Muscle of leg (tissue), 11 donors: ENCODE results near the gene MGAM2. TPM values are rescaled to one million over a fixed set of nuclear protein-coding genes. Genes with fewer than 3 reads are reported as not detected.

ENCODE experiments used
- DNase-seq: peaks from one replicate; pipeline ENCODE4 v3.0.0; 2013
- H3K27ac ChIP-seq: one replicate; pipeline ENCODE4 v1.5.1; 2013; ENCODE audit warnings: mild to moderate bottlenecking, low read length, control low read depth
- H3K27me3 ChIP-seq: one replicate; pipeline ENCODE4 v1.6.1; 2013; ENCODE audit warnings: low read length; ENCODE audit not compliant: control insufficient read depth, insufficient read depth
- H3K36me3 ChIP-seq: one replicate; pipeline ENCODE4 v1.6.1; 2013; ENCODE audit warnings: low read length; ENCODE audit not compliant: control insufficient read depth, insufficient read depth
- H3K4me1 ChIP-seq: one replicate; pipeline ENCODE4 v1.6.1; 2013; ENCODE audit warnings: low read length; ENCODE audit not compliant: control insufficient read depth, insufficient read depth
- H3K4me3 ChIP-seq: one replicate; pipeline ENCODE4 v1.5.1; 2013; ENCODE audit warnings: low read length, control low read depth
- H3K9me3 ChIP-seq: replicated peaks from 2 replicates; pipeline ENCODE4 v1.6.1; 2013; ENCODE audit warnings: low read depth, low read length; ENCODE audit not compliant: control insufficient read depth
- WGBS: methylation state at CpG from one replicate; pipeline ENCODE4 v1.1.5; 2013; ENCODE audit warnings: missing lambda C conversion rate; ENCODE audit not compliant: insufficient coverage; 5-methylcytosine and 5-hydroxymethylcytosine counted together
- polyA plus RNA-seq, 8 donors: library from polyadenylated mRNA; unstranded; fragments of 120-200 nt; gene quantifications; one replicate each; pipeline versions ENCODE4 v1.2.1 to v1.2.3, GENCODE V29; 2013; ENCODE audit warnings: inconsistent platforms in 1 of 8, low replicate concordance in 1 of 8; ENCODE audit not compliant: insufficient read length in 8 of 8, insufficient read depth in 1 of 8
- total RNA-seq: library from RNA; stranded (reverse); fragments of 120-200 nt; gene quantifications from one replicate; pipeline ENCODE4 v1.2.4, GENCODE V29; 2013

The MGAM2 gene
- total and polyA plus RNA-seq, 9 donors = under 0.01 to 2.1 (median 0.06) TPM; not detected in 1

DNA sequence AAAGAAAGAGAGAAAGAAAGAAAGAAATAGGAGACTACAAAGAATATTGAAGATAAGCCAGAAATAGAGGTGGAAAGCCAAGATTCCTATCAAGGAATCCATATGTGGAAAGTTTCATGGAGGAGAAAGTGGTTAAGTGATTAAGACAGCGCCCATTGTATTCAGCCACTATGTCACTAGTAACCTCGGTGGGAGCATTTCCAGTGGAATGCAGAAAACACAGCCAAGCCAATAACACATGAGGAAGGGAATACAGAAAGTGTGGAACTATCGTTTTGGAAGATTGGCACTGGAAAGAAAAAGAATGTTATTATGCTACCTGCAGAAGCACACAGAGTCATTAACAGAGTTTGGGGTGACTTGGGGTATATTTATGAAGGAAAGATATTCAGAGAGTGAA, 2.7 kb downstream of the MGAM2 start:
- Histone ChIP-seq H3K4me3 (no peak overlapping the region), H3K27ac (no peak overlapping the region)
- 60% methylated on average over 3 of the region's 3 CpGs for WGBS

DNA sequence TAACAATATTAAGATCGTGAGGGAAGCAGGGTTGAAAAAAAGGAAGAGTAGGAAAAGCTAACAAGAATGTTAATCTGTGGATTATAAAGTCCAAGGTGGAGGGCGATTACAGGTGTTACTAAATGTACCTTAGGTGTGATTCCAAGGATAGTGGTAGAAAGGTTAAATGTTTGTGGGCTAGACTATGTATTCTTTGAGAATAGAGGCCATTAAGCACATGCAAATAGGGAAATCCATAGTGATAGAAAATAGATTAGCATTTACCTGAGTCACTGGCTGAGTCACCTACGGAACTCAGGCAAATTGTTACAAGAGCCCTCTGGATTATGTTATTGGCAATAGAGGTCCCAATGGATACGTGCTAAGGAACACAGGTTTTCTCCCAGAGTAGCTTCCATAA, 9.0 kb downstream of the MGAM2 start:
- no peaks in the 10 kb centered on the region for H3K4me1 ChIP-seq
- H3K9me3 ChIP-seq = no peaks in the 10 kb centered on the region
- no peaks in the 10 kb centered on the region for H3K36me3 ChIP-seq
- H3K27ac ChIP-seq = no peak overlapping the region
- no peak overlapping the region for H3K4me3 ChIP-seq
- no peaks in the 10 kb centered on the region for H3K27me3 ChIP-seq
- DNase-seq = no peak
- WGBS = 58% methylated on average over 2 of the region's 4 CpGs

More for the DNA sequence above, 2.7 kb downstream of the MGAM2 start:
- DNase-seq = no peak
- H3K27me3 ChIP-seq = no peaks in the 10 kb centered on the region
- no peaks in the 10 kb centered on the region for H3K9me3 ChIP-seq
- H3K4me1 ChIP-seq = no peaks in the 10 kb centered on the region
- H3K36me3 ChIP-seq = no peaks in the 10 kb centered on the region

DNA sequence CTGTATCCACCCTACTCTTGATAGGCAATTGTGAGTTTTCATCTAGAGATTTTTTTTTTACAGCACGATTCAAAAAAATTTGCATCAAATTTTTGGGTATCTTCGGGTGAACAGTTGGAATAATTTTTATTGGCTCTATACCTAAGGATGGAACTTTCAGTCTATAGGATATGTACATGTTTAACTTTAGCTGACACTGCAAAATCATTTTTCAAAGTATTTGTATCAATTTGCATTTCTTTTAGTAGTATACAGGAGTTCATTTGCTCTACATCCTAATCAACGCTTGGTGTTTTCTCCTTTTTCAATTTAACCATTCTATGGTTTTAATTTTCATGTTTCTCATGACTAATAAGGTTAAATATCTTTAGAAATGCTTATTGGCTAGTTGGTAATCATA, 11.7 kb downstream of the MGAM2 start:
- H3K4me1 ChIP-seq = no peaks in the 10 kb centered on the region
- no peak for DNase-seq

DNA sequence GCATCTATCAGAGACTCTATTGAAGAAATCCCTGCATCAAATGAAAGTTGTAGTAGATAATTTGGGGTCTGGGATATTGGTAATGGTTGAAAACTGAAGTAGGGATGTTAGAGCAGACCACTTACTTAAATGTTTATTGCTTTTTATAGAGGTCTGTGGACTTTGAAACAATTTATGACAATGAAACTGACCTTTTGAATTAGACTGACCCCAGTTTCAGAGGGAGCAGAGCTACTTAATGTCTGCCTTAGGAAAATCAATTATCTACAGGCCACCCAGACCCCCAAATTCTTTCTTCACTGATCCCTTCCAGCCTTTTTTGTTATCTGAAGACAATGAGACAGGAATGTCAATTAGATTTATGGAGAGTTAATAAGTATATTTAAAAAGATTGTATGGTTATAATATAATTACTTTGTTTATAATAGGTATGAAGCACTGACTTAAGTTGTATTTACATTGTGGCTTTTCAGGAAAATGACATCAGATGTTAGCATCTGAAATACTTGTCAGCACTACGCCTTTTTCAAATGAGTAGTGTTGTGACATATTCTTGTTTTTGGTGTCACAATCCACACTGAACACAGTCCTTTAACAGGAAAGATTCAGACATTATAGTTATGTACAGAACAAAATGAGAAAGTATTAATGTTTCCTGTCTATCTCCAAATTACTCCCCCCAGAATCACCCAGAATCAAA, 13.9 kb downstream of the MGAM2 start:
- Histone ChIP-seq H3K27me3 (no peaks in the 10 kb centered on the region), H3K4me3 (no peak overlapping the region)
- no CpG with 5 or more reads among the region's 1 CpG for WGBS

More for the DNA sequence above, 11.7 kb downstream of the MGAM2 start:
- no CpG with 5 or more reads among the region's 3 CpGs for WGBS
- H3K9me3 ChIP-seq = no peaks in the 10 kb centered on the region
- no peaks in the 10 kb centered on the region for H3K27me3 ChIP-seq
- no peaks in the 10 kb centered on the region for H3K36me3 ChIP-seq
- H3K27ac ChIP-seq = no peak overlapping the region
- H3K4me3 ChIP-seq = no peak overlapping the region

DNA sequence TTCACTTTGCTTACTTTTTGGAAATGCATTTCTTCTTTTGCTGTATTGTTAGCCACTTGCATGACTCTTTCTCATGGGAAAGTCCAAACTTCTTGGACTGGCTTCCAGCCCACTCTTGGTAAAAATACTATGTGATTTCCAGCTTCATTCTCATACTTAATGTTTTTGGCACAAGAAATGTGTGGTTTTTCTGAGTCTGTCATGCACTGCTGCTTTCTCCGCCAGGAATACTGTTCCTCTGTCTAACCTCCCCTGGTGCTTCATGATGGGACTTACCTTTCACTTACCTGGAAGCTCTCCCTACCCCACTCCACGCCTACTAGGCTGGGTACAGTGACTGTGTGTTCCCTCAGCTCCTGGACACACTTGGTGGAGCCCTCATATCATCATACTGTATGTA, 18.7 kb downstream of the MGAM2 start:
- Histone ChIP-seq H3K4me3 (no peak overlapping the region), H3K9me3 (no peaks in the 10 kb centered on the region), H3K4me1 (no peaks in the 10 kb centered on the region), H3K27me3 (no peaks in the 10 kb centered on the region), H3K27ac (no peak overlapping the region), H3K36me3 (no peaks in the 10 kb centered on the region)
- WGBS = no CpG with 5 or more reads among the region's 2 CpGs
- peak; percentile 6 for DNase-seq

More for the DNA sequence above, 13.9 kb downstream of the MGAM2 start:
- H3K4me1 ChIP-seq = no peaks in the 10 kb centered on the region
- DNase-seq = no peak
- no peaks in the 10 kb centered on the region for H3K9me3 ChIP-seq
- H3K27ac ChIP-seq = no peak overlapping the region
- H3K36me3 ChIP-seq = no peaks in the 10 kb centered on the region

DNA sequence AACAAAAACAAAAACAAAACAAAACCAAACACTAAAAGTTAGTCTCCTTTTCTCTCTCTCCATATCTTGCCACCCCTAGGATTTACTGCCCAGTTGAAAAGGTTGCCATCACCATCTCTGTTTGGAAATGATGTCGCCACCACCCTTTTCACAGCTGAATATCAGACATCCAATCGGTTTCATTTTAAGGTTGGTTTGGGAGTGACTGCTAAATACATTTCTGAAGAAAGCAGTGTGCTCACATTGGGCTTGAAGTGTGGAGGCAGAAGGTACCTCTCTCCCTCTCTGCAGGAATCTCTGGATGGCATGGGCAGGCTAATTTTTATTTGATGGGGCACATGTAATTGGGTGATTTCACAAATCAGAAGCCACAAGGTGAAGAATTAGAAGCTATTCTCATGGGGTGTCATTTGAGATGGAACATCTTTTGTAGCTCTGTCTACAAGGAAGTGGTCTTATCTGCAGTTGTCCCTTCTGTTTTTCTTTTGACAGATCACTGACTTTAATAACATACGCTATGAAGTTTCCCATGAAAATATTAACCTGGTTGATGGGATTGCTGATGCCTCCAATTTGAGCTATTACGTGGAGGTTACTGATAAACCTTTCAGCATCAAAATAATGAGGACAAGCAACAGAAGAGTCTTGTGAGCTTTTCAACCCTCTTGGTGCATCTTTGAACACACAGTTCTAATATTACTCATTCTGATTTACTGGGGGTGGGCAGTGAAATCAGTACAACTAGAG, 20.1 kb downstream of the MGAM2 start:
- Histone ChIP-seq H3K9me3 (no peaks in the 10 kb centered on the region), H3K27ac (no peak overlapping the region), H3K4me1 (no peaks in the 10 kb centered on the region), H3K36me3 (no peaks in the 10 kb centered on the region), H3K27me3 (no peaks in the 10 kb centered on the region), H3K4me3 (no peak overlapping the region)
- DNase-seq = no peak
- no CpG with 5 or more reads among the region's 4 CpGs for WGBS

DNA sequence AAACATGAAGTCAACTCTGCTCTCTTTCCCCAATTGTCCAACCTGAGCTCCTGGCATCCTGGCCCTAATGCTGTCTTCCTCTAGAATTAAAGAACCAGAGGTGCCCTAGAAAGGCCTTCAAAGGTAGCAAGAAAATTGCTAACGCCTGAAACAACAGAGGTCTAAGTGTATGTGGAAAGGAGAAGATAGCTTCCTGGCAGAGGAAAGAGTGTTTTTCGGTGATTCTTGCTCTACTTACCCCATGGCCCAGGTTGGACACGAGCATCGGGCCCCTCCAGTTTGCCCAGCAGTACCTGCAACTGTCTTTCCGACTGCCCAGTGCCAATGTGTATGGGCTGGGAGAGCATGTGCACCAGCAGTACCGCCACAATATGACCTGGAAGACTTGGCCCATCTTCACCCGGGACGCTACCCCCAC, 22.2 kb downstream of the MGAM2 start:
- no peak overlapping the region for H3K4me3 ChIP-seq
- no peak for DNase-seq
- H3K4me1 ChIP-seq = no peaks in the 10 kb centered on the region
- WGBS = 80% methylated on average over 8 of the region's 8 CpGs
- H3K27ac ChIP-seq = no peak overlapping the region
- H3K27me3 ChIP-seq = no peaks in the 10 kb centered on the region
- H3K9me3 ChIP-seq = no peaks in the 10 kb centered on the region
- no peaks in the 10 kb centered on the region for H3K36me3 ChIP-seq

DNA sequence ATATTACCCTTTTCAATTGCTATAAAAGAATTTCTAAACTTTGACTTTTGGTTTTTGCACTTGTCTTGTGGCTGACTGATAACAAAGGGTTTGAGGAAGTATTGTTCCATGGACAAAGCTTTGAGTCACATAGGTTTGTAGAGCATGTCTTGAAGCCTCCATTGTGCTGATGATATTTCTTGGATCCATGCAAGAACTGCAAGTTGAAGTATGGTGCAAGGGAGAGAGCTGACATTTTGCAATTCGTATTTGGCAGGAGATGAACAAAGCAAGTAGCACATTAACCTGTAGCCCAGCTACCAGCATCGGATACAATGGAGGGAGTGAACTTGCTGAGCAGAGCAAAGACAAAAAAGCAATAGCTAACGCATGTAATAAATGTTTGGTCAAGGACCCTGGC, 23.4 kb downstream of the MGAM2 start:
- Histone ChIP-seq H3K9me3 (no peaks in the 10 kb centered on the region), H3K36me3 (no peaks in the 10 kb centered on the region), H3K4me3 (no peak overlapping the region), H3K27ac (no peak overlapping the region), H3K4me1 (no peaks in the 10 kb centered on the region), H3K27me3 (no peaks in the 10 kb centered on the region)
- no peak for DNase-seq
- 77% methylated on average over 2 of the region's 3 CpGs for WGBS

DNA sequence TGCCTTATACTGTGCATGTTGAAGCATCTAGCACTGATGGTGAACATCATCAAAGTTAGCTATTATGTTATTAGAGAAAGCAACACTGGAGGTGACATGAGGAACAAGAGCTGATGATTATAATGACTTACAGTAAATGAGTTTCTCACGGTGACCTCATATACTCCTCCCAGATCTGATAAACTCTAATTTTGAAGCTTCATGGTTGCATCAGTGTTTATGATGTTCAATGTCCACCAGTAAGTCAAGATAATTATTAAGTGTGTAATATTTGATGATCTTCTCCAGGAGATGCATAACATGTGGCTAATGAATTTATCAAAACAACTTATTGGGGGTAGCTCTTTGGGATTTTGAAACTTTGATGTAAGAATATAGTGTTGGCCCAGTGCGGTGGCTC, 27.5 kb downstream of the MGAM2 start:
- Histone ChIP-seq H3K27me3 (no peaks in the 10 kb centered on the region), H3K27ac (no peak overlapping the region), H3K36me3 (no peaks in the 10 kb centered on the region), H3K9me3 (no peaks in the 10 kb centered on the region), H3K4me1 (no peaks in the 10 kb centered on the region), H3K4me3 (no peak overlapping the region)
- DNase-seq = no peak
- no CpG with 5 or more reads among the region's 2 CpGs for WGBS

DNA sequence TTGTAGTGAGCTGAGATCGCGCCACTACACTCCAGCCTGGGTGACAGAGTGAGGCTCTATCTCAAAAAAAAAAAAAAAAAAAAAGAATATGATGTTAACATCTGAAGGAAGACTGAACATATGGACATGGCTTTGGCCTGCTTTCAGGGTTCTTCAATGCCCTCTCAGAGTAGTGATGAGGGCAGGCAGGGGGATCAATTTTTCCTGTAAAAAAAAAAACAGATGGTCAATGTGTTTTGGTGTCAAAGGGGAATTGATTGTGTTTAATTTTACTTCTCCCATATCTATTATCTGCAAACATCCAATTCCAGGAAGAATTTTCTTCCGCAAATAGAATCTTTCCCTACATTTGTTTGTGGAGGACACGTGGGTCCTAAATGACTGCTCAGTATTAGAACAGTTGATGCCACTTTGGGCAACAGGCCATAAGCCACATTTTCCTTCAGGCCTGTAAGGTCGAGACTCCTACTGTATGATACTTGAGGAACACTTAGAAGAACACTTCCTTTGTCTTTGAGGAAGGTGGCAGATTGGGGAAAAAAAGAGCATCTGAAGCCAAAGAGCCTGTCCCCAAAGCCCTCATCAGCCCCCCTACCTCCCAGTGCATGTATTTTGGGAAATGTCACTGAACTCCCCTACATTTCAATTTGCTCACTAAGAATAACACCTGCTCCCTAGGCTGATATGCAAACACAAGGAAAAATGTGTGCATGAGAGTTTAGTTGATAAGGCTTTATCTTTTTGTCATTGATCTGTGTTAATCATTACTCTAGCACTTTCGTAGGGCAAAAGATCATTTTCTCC, 28.3 kb downstream of the MGAM2 start:
- Histone ChIP-seq H3K27me3 (no peaks in the 10 kb centered on the region), H3K27ac (no peak overlapping the region), H3K4me1 (no peaks in the 10 kb centered on the region), H3K36me3 (no peaks in the 10 kb centered on the region), H3K4me3 (no peak overlapping the region), H3K9me3 (no peaks in the 10 kb centered on the region)
- no peak for DNase-seq
- WGBS = no CpG with 5 or more reads among the region's 6 CpGs
